Suppressor macrophage treated with lipopolysaccharide for 1 hour (primary cell): ENCODE measurements around the gene DHX57.
"Not testable (repeated sequence)": the region's sequence is repeated elsewhere in the genome, so short reads cannot be mapped to it uniquely, and the experiment has no call there.

Source experiments
- DNase-seq, 3 donors: peaks; one replicate each; pipeline ENCODE4 v3.0.0-alpha.2; 2020 to 2022

DHX57 gene

GRCh38 chr2:38794235-38794946 is 81.3 kb downstream of the DHX57 start:
- DNase-seq: no peak

- peak; percentile 6 to 41 (median 26) for DNase-seq
Measured at GRCh38 chr2:38793511-38793910, 82.2 kb downstream of the DHX57 start.

- no peak for DNase-seq
Measured at GRCh38 chr2:38792751-38793150, 83.0 kb downstream of the DHX57 start.

- DNase-seq: not testable (repeated sequence)
Measured at GRCh38 chr2:38792321-38792720, 83.4 kb downstream of the DHX57 start.

- peak; percentile 27 to 68 (median 65) for DNase-seq
Measured at GRCh38 chr2:38791744-38792143, 84.0 kb downstream of the DHX57 start.

GRCh38 chr2:38789691-38790090 is 86.0 kb downstream of the DHX57 start:
- no peak for DNase-seq

GRCh38 chr2:38788306-38788705 is 87.4 kb downstream of the DHX57 start:
- DNase-seq: no peak

- no peak for DNase-seq
Measured at GRCh38 chr2:38783586-38783985, 92.1 kb downstream of the DHX57 start.

- no peak for DNase-seq
Measured at GRCh38 chr2:38778687-38779082, 97.0 kb downstream of the DHX57 start.

- no peak for DNase-seq
Measured at GRCh38 chr2:38776531-38776930, 99.2 kb downstream of the DHX57 start.

GRCh38 chr2:38775921-38776225 is 99.9 kb downstream of the DHX57 start:
- DNase-seq: no peak

- no peak for DNase-seq
Measured at GRCh38 chr2:38775097-38775920, 100.4 kb downstream of the DHX57 start.

- DNase-seq: peak; percentile 28 to 40 (median 37)
Measured at GRCh38 chr2:38771632-38772031, 104.1 kb downstream of the DHX57 start.

- DNase-seq: no peak
Measured at GRCh38 chr2:38765551-38765950, 110.2 kb downstream of the DHX57 start.

- DNase-seq: no peak
Measured at GRCh38 chr2:38765149-38765548, 110.6 kb downstream of the DHX57 start.

GRCh38 chr2:38763728-38764127 is 112.0 kb downstream of the DHX57 start:
- no peak for DNase-seq

- no peak for DNase-seq
Measured at GRCh38 chr2:38763228-38763627, 112.5 kb downstream of the DHX57 start.

GRCh38 chr2:38755891-38756290 is 119.8 kb downstream of the DHX57 start:
- DNase-seq: not testable (repeated sequence)

GRCh38 chr2:38754506-38754905 is 121.2 kb downstream of the DHX57 start:
- DNase-seq: peak in 2 of 3 donors; percentile 51 to 53

- no peak for DNase-seq
Measured at GRCh38 chr2:38754049-38754448, 121.7 kb downstream of the DHX57 start.

GRCh38 chr2:38751596-38752410 is 123.9 kb downstream of the DHX57 start:
- no peak for DNase-seq

- DNase-seq: peak; percentile 97 to 99 (median 99)
Measured at GRCh38 chr2:38750891-38751595, 124.7 kb downstream of the DHX57 start, which contains the start of gene SRSF7. TSS of gene SRSF7 (minus strand) at chr2:38751361. CDS start at chr2:38751256, 105 bp downstream.
